Activated CD8-positive, alpha-beta memory T cell treated with anti-CD3 and anti-CD28 coated beads, Interleukin-2, amount 10 ng/mL, durations not matched to agents 7 days and 5 days (primary cell): Measurements from ENCODE around the gene GYS1. TPM values are rescaled to one million over a fixed set of nuclear protein-coding genes. Genes with fewer than 3 reads are reported as not detected.
"Not testable (repeated sequence)": the region's sequence is repeated elsewhere in the genome, so short reads cannot be mapped to it uniquely, and the experiment has no call there.

Experiments used
- ATAC-seq: fragments of 150-1000 bp; cut with Tn5 transposase; one replicate; pipeline ENCODE4 v1.10.0; 2021; ENCODE audit warnings: moderate library complexity
- CTCF ChIA-PET: fragments of 350-600 bp; sonication (Branson Sonifier 250); formaldehyde crosslinking; loops from one replicate; lab custom pipeline; 2021; ENCODE audit warnings: antibody characterized with exemption; lab: Charles Lee
- DNase-seq: peaks from one replicate; pipeline ENCODE4 v3.0.0-alpha.2; 2020
- H3K27ac Mint-ChIP-seq: one replicate; pipeline ENCODE4 v1.8.0; 2021; ENCODE audit warnings: mild to moderate bottlenecking, mixed read lengths
- H3K27me3 Mint-ChIP-seq: one replicate; pipeline ENCODE4 v1.8.0; 2021; ENCODE audit warnings: mixed read lengths
- H3K36me3 Mint-ChIP-seq: one replicate; pipeline ENCODE4 v1.8.0; 2021; ENCODE audit warnings: mild to moderate bottlenecking, mixed read lengths
- H3K4me1 Mint-ChIP-seq: one replicate; pipeline ENCODE4 v1.8.0; 2021; ENCODE audit warnings: mixed read lengths
- H3K4me3 Mint-ChIP-seq: one replicate; pipeline ENCODE4 v1.8.0; 2021; ENCODE audit warnings: mild to moderate bottlenecking, moderate library complexity, mixed read lengths
- H3K9me3 Mint-ChIP-seq: one replicate; pipeline ENCODE4 v1.8.0; 2022; ENCODE audit warnings: low read depth, mixed read lengths
- total RNA-seq, 2 experiments: library from RNA; stranded (reverse); gene quantifications; one replicate each; pipeline ENCODE4 v1.2.3, GENCODE V29; 2021

Gene GYS1
- total RNA-seq, 2 experiments from 2014 or later: 44.0 to 65.5 TPM

DNA sequence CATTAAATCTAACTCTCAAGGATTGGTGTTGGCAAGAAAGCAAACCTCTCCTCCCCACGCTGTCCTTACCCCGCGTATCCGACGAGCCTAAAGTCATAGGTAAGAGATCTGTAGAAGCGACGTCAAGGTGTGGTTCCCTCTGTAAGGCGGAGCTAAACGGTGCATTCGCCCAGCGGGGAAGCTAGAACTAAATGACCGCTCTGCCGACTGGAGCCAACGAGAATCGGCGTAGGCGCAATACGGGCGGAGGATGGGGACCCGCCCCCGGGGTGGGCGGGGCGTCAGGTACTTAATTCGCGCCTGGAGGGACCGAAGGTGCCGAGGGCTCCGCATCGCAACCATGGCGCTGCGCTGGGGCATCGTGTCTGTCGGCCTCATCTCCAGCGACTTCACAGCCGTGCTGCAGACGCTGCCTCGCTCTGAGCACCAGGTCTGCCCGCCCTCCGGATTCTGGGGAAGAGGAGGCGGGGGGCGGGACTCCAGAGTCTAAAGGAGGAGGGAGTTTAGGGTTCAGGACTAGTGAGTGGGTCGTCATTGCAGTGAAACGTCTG lies 59.7 kb downstream of the GYS1 start, which contains the start of gene DHDH:
Gene DHDH, plus strand, starts transcription at position 318 of the 551 bp plus-strand sequence. Its CDS starts 23 bp downstream, at position 341.
- peak; percentile 99 for ATAC-seq
- peaks cover 16% of the 10 kb centered on the region for H3K4me1 Mint-ChIP-seq
- peak within 1 kb of the TSS; percentile 78 for H3K4me3 Mint-ChIP-seq
- CTCF ChIA-PET: interaction anchor here (0.6 to 1.9 kb wide), 9 partner anchors 33 to 543 kb away, joined by 3 to 14 read pairs (median 4); partner anchors contain the start of genes KDELR1 and NUCB1
- peak; percentile 90 for DNase-seq
- H3K27ac Mint-ChIP-seq: peak within 1 kb of the TSS; percentile 67
- H3K27me3 Mint-ChIP-seq: peaks cover 11% of the 10 kb centered on the region
- no peaks in the 10 kb centered on the region for H3K36me3 Mint-ChIP-seq
- H3K9me3 Mint-ChIP-seq: no peaks in the 10 kb centered on the region

GRCh38 chr19:48928164-48929025 lies 64.7 kb downstream of the GYS1 start:
- Mint-ChIP-seq H3K9me3 (no peaks in the 10 kb centered on the region), H3K27me3 (peaks cover 11% of the 10 kb centered on the region), H3K36me3 (no peaks in the 10 kb centered on the region), H3K4me1 (peaks cover 9% of the 10 kb centered on the region), H3K27ac (no peak overlapping the region), H3K4me3 (no peak overlapping the region)
- no peak for ATAC-seq
- CTCF ChIA-PET: interaction anchor here (0.7 kb wide), 1 partner anchor 42 kb away, joined by 4 read pairs; no protein-coding TSS in a partner anchor
- DNase-seq: no peak

GRCh38 chr19:48927692-48928091 lies 65.4 kb downstream of the GYS1 start:
- DNase-seq, H3K9me3 Mint-ChIP-seq: not testable (repeated sequence)
- CTCF ChIA-PET: interaction anchor here (0.7 kb wide), 1 partner anchor 43 kb away, joined by 4 read pairs; no protein-coding TSS in a partner anchor

DNA sequence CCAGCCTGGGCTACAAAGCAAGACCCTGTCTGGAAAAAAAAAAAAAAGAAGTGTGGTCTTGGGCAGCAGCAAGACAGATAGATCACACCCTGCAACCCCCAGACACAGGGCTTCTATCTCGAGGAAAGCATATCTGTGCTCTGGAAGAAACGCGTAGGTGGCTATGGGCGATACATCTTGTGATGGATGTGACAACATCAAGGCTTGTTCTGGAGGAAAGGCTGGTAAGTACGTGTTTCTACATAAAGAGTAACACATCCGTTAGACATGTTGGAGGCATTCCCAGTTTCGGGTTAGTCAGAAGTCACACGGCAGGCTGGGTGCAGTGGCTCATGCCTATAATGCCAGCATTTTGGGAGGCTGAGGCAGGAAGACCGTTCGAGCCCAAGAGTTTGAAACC lies 66.2 kb downstream of the GYS1 start:
- Mint-ChIP-seq H3K9me3 (no peaks in the 10 kb centered on the region), H3K4me3 (no peak overlapping the region), H3K27me3 (peaks cover 4% of the 10 kb centered on the region), H3K36me3 (peaks cover 3% of the 10 kb centered on the region), H3K27ac (peak overlapping the region; percentile 6), H3K4me1 (peaks cover 3% of the 10 kb centered on the region)
- DNase-seq: no peak
- CTCF ChIA-PET: interaction anchor here (0.6 kb wide), 1 partner anchor 65 kb away, joined by 3 read pairs; no protein-coding TSS in a partner anchor
- peak; percentile 13 for ATAC-seq

More at GRCh38 chr19:48927692-48928091, 65.4 kb downstream of the GYS1 start:
- not testable (repeated sequence) for H3K4me3 Mint-ChIP-seq, H3K27ac Mint-ChIP-seq, H3K27me3 Mint-ChIP-seq, ATAC-seq, H3K36me3 Mint-ChIP-seq, H3K4me1 Mint-ChIP-seq

GRCh38 chr19:48925890-48926289 lies 67.2 kb downstream of the GYS1 start:
- CTCF ChIA-PET: interaction anchor here (1.6 kb wide), 1 partner anchor 130 kb away, joined by 3 read pairs; no protein-coding TSS in a partner anchor
- H3K27me3 Mint-ChIP-seq, H3K4me1 Mint-ChIP-seq: not testable (repeated sequence)

GRCh38 chr19:48925240-48925843 lies 67.8 kb downstream of the GYS1 start:
- CTCF ChIA-PET: interaction anchor here (0.8 to 1.6 kb wide), 2 partner anchors 12 to 130 kb away, joined by 3 to 9 read pairs; no protein-coding TSS in a partner anchor
- DNase-seq (no peak), ATAC-seq (no peak)

More at GRCh38 chr19:48925890-48926289, 67.2 kb downstream of the GYS1 start:
- H3K4me3 Mint-ChIP-seq, H3K27ac Mint-ChIP-seq, H3K9me3 Mint-ChIP-seq, H3K36me3 Mint-ChIP-seq, ATAC-seq, DNase-seq: not testable (repeated sequence)

GRCh38 chr19:48922548-48923490 lies 70.3 kb downstream of the GYS1 start:
- ATAC-seq (peak; percentile 11), DNase-seq (no peak)
- no peak overlapping the region for H3K4me3 Mint-ChIP-seq
- no peaks in the 10 kb centered on the region for H3K27me3 Mint-ChIP-seq
- no peaks in the 10 kb centered on the region for H3K9me3 Mint-ChIP-seq
- peaks cover 14% of the 10 kb centered on the region for H3K36me3 Mint-ChIP-seq
- H3K27ac Mint-ChIP-seq: no peak overlapping the region
- CTCF ChIA-PET: no interaction called here
- peaks cover 4% of the 10 kb centered on the region for H3K4me1 Mint-ChIP-seq

More at GRCh38 chr19:48925240-48925843, 67.8 kb downstream of the GYS1 start:
- no peak overlapping the region for H3K4me3 Mint-ChIP-seq
- no peaks in the 10 kb centered on the region for H3K9me3 Mint-ChIP-seq
- no peaks in the 10 kb centered on the region for H3K27me3 Mint-ChIP-seq
- peaks cover 7% of the 10 kb centered on the region for H3K36me3 Mint-ChIP-seq
- no peak overlapping the region for H3K27ac Mint-ChIP-seq
- peaks cover 3% of the 10 kb centered on the region for H3K4me1 Mint-ChIP-seq

DNA sequence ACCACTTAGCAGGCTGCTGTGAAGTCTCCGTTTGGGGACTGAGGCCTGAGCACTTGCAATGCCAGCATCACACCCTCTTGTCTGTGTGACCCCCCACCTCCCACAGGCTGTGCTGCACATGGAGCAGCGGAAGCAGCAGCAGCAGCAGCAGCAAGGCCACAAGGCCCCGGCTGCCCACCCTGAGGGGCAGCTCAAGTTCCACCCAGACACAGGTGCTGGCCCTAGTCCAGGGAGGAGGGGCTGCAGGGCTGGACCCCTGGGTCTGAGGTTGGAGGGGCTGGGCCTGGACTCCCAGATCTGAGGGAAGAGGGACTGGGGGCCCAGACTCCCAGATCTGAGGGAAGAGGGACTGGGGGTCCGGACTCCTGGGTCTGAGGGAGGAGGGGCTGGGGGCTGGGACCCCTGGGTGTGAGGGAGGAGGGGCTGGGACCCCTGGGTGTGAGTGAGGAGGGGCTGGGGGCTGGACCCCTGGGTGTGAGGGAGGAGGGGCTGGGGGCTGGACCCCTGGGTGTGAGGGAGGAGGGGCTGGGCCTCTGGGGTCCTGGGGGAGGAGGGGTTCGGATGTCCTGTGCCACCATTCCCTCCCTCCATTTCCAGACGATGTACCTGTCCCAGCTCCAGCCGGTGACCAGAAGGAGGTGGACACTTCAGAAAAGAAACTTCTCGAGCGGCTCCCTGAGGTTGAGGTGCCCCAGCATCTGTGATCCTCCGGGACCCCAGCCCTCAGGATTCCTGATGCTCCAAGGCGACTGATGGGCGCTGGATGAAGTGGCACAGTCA lies 71.2 kb downstream of the GYS1 start:
- Mint-ChIP-seq H3K36me3 (peaks cover 14% of the 10 kb centered on the region), H3K27me3 (no peaks in the 10 kb centered on the region), H3K9me3 (no peaks in the 10 kb centered on the region), H3K27ac (no peak overlapping the region), H3K4me1 (peaks cover 4% of the 10 kb centered on the region), H3K4me3 (no peak overlapping the region)
- ATAC-seq (no peak), DNase-seq (no peak)
- CTCF ChIA-PET: no interaction called here

DNA sequence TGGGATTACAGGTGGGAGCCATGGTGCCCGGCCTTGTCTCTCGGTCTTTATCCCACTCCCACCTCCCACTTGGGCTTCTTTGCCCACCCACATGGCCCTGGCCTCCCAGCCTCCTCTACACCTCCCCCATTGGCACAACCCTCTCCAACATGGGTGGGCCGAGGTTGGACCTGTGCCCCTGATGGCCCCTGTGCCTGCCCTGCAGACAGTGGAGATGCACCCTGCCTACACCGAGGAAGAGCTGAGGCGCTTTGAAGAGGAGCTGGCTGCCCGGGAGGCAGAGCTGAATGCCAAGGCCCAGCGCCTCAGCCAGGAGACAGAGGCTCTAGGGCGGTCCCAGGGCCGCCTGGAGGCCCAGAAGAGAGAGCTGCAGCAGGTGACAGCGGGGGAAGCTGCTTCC lies 72.2 kb downstream of the GYS1 start:
- CTCF ChIA-PET: interaction anchor here (0.7 to 1.5 kb wide), 2 partner anchors 49 to 78 kb away, joined by 3 read pairs; no protein-coding TSS in a partner anchor
- H3K36me3 Mint-ChIP-seq: peaks cover 17% of the 10 kb centered on the region
- H3K4me3 Mint-ChIP-seq: no peak overlapping the region
- no peaks in the 10 kb centered on the region for H3K27me3 Mint-ChIP-seq
- H3K4me1 Mint-ChIP-seq: peaks cover 2% of the 10 kb centered on the region
- no peak overlapping the region for H3K27ac Mint-ChIP-seq
- no peak for ATAC-seq
- DNase-seq: no peak
- no peaks in the 10 kb centered on the region for H3K9me3 Mint-ChIP-seq

- not testable (repeated sequence) for H3K27me3 Mint-ChIP-seq, DNase-seq, H3K4me1 Mint-ChIP-seq, H3K27ac Mint-ChIP-seq, H3K4me3 Mint-ChIP-seq, ATAC-seq, H3K9me3 Mint-ChIP-seq
- H3K36me3 Mint-ChIP-seq: peaks cover 22% of the 10 kb centered on the region
- CTCF ChIA-PET: interaction anchor here (0.8 to 1.5 kb wide), 2 partner anchors 51 kb away, joined by 3 read pairs; no protein-coding TSS in a partner anchor
These were observed 73.8 kb downstream of the GYS1 start for GRCh38 chr19:48919271-48919670.

- Mint-ChIP-seq H3K4me3 (no peak overlapping the region), H3K27ac (no peak overlapping the region), H3K4me1 (peaks cover 2% of the 10 kb centered on the region), H3K27me3 (no peaks in the 10 kb centered on the region), H3K36me3 (peaks cover 24% of the 10 kb centered on the region), H3K9me3 (no peaks in the 10 kb centered on the region)
- CTCF ChIA-PET: interaction anchor here (0.8 to 0.9 kb wide), 2 partner anchors 52 to 76 kb away, joined by 3 read pairs; no protein-coding TSS in a partner anchor
- DNase-seq: peak; percentile 45
- peak; percentile 47 for ATAC-seq
These were observed 74.3 kb downstream of the GYS1 start for GRCh38 chr19:48918801-48919247.
